Retinal pigment epithelial cell (primary cell): ENCODE data around the gene LRRC3.

ENCODE experiments used
- DNase-seq: peaks from one replicate; pipeline ENCODE4 v3.0.0-alpha.2; 2010; ENCODE audit warnings: low read depth
- H3K4me3 ChIP-seq: 2 replicates; pipeline ENCODE4 v1.5.1; 2011; ENCODE audit warnings: mild to moderate bottlenecking, low read length, control low read depth, moderate library complexity
- TF ChIP-seq, protein P1 (sequence below): conservative IDR thresholded peaks from 2 replicates; pipeline ENCODE4 v1.5.1; 2011; ENCODE audit warnings: low read depth, low read length, control low read depth, inconsistent platforms

The LRRC3 gene

DNA sequence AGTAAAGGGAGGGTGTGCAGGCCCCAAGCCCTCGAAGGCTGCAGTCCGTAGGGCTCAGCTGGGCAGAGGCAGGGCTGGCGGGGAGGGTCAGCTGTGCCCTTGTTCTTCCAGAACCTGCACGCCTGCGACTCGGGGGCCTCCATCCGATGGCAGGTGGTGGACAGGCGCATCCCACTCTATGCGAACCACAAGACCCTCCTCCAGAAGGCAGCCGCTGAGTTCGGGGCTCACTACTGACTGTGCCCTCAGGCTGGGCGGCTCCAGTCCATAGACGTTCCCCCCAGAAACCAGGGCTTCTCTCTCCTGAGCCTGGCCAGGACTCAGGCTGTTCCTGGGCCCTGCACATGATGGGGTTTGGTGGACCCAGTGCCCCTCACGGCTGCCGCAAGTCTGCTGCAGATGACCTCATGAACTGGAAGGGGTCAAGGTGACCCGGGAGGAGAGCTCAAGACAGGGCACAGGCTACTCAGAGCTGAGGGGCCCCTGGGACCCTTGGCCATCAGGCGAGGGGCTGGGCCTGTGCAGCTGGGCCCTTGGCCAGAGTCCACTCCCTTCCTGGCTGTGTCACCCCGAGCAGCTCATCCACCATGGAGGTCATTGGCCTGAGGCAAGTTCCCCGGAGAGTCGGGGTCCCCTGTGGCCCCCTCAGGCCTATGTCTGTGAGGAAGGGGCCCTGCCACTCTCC is 13.6 kb upstream of the LRRC3 start:
- no peak for DNase-seq
- TF ChIP-seq, protein P1, sequence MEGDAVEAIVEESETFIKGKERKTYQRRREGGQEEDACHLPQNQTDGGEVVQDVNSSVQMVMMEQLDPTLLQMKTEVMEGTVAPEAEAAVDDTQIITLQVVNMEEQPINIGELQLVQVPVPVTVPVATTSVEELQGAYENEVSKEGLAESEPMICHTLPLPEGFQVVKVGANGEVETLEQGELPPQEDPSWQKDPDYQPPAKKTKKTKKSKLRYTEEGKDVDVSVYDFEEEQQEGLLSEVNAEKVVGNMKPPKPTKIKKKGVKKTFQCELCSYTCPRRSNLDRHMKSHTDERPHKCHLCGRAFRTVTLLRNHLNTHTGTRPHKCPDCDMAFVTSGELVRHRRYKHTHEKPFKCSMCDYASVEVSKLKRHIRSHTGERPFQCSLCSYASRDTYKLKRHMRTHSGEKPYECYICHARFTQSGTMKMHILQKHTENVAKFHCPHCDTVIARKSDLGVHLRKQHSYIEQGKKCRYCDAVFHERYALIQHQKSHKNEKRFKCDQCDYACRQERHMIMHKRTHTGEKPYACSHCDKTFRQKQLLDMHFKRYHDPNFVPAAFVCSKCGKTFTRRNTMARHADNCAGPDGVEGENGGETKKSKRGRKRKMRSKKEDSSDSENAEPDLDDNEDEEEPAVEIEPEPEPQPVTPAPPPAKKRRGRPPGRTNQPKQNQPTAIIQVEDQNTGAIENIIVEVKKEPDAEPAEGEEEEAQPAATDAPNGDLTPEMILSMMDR, result no peak
- H3K4me3 ChIP-seq, result no peak overlapping the region

DNA sequence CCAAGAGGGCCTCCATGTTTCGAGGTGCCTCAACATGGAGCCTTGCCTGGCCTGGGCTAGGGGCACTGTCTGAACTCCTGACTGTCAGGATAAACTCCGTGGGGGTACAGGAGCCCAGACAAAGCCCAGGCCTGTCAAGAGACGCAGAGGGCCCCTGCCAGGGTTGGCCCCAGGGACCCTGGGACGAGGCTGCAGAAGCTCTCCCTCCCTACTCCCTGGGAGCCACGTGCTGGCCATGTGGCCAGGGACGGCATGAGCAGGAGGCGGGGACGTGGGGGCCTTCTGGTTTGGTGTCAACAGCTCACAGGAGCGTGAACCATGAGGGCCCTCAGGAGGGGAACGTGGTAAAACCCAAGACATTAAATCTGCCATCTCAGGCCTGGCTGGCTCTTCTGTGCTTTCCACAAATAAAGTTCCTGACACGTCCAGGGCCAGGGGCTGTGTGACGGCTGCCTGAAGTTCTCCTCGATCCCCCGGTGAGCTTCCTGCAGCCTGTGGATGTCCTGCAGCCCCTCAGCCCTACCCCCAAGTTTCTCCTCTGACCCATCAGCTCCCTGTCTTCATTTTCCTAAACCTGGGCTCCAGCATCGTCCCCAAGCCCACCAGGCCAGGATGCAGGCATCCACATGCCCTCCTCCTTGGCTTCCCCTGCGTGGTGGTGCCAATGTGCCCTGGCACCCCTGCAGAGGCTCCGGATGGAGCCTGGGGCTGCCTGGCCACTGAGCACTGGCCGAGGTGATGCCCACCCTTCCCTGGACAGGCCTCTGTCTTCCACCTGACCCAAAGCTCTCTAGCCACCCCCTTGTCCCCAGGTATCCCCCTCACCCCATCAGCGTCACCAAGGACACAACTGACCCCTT is 12.8 kb upstream of the LRRC3 start:
- TF ChIP-seq, protein P1, result no peak
- DNase-seq, result no peak
- no peak overlapping the region for H3K4me3 ChIP-seq

DNA sequence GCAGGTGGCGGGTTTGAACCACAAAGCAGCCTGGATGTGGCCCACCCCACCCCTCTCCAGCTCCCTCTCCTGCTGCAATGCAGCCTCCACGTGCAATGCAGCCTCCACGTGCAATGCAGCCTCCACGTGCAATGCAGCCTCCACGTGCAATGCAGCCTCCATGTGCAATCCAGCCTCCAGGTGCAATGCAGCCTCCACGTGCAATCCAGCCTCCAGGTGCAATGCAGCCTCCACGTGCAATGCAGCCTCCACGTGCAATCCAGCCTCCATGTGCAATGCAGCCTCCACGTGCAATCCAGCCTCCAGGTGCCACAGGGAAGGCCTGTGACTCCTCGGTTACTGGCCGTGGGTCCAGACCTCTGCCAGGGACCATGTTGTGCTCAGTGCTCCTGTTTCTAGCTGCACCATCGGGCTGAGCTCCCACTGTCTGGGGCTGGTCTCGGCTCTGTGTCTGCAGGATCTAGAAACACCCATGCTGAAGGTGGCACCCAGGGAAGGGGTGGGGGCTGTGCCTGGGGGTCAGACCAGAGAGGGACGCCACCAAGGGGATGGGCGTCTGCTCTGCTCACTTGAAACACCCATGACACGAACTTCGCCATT is 11.9 kb upstream of the LRRC3 start:
- H3K4me3 ChIP-seq, result no peak overlapping the region
- no peak for DNase-seq
- TF ChIP-seq, protein P1, result no peak

DNA sequence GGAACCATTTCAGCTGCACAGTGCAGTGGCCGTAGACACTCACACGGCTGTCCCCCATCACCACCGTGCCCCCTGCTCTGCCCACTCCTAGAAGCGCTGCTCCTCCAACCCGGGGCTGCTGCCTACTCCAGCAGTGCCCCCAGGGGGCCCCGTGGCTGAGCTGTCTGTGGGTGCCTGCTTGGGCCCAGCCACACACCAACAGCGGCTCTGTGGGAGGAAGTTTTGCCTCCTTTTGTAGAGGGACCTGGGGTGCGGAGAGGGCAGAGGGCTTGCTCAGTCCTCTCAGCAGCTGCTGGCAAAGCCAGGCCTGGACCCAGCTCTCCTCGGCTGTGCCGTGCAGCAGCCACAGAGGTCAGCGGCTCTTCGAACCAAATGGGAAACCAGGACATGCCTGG is 11.4 kb upstream of the LRRC3 start:
- no peak for DNase-seq
- no peak overlapping the region for H3K4me3 ChIP-seq
- TF ChIP-seq, protein P1, result no peak

DNA sequence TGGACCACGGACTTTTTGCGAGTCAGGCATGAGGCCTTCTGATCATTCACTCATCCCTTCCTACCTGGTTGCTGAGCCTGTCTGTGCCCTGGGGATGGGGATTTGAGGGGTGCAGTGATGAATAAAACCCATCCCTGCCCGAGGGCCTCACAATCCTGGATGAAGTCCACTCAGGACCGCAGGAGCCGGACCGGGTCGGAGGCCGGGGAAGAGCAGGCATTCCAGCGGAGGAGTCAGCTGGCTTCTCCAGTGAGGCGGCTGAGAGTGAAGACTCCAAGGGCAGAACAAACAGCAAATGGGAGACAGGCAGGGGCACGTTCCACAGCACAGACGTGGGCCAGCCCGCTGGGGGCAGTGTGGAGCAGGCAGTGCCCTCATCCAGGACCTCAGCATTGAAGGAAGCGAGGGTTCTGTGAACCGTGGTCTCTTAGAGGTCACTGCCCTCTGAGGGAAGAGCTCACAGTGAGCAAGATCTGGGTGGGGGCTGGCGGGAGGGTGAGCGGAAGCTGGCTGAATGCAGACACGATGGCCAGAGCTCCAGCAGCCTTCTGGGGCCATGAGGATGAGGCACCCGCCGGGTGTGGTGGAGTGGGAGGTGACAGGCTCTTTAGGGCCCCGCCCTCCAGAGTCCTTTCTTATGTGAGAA is 10.9 kb upstream of the LRRC3 start:
- no peak overlapping the region for H3K4me3 ChIP-seq
- TF ChIP-seq, protein P1, result peak; percentile 8
- no peak for DNase-seq

DNA sequence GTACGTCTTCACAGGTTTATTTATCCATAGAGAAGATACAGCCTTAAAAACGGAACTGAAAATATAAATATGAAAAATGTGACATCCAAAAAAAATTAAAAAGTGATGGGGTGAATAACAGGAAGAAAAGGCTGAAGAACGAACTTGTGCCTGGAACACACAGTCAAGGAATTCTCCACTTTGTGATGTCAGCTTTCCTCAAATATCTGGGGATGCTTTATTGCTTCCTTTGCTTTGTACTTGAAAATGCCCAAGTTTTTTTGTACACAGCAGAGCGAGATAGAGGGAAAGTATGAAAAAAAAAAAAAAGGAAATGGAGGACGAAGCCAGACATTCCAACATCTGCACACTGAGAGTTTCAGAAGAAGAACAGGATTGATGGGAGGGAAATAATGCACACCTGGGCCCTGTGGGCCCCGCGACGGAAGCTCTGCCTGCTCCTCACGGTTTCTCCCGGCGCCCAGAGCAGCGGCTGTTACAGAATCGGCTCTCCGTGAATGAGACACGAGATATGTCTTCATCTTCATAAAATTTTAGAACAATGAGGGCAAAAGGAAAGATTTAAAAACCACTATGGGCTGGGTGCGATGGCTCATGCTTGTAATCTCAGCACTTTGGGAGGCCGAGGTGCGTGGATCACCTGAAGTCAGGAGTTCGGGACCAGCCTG is 10.0 kb upstream of the LRRC3 start:
- TF ChIP-seq, protein P1, result no peak
- DNase-seq, result no peak
- no peak overlapping the region for H3K4me3 ChIP-seq
